OCI-LY7 (cell line): ENCODE measurements around the gene CHPT1.

Source experiments
- EZH2phosphoT487 ChIP-seq: fragments of 200-600 bp; sonication (generic); IDR thresholded peaks from 2 replicates; pipeline ENCODE4 v1.6.1; 2018; ENCODE audit warnings: low read depth, borderline replicate concordance, mild to moderate bottlenecking, mixed run types, antibody characterized with exemption, low read length, moderate library complexity, mixed read lengths
- TF ChIP-seq, protein P1 (sequence below): fragments of 200-600 bp; sonication (generic); conservative IDR thresholded peaks from 2 replicates; pipeline ENCODE4 v1.5.1; 2014; ENCODE audit warnings: mild to moderate bottlenecking, antibody characterized with exemption, low read length, moderate library complexity, mixed read lengths

DNA sequence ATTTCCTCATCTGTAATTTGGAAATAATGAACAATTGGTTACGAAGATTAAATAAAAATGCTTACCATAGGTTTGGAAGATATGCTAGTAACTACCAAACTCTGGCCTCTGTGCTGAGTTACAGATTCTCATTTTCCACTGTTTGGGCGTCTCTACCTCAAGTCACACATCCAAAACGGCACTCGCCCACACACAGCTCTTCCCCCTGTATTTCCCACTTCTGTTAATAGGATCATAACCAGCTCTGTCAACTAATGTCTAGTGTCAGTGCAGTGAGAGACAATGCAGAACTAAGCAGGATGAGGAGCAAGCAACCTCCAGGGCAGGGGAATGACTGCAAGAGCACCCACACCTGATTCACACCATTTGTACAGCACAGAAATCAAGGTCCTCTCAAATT is 52.7 kb downstream of the CHPT1 start:
- TF ChIP-seq, protein P1, sequence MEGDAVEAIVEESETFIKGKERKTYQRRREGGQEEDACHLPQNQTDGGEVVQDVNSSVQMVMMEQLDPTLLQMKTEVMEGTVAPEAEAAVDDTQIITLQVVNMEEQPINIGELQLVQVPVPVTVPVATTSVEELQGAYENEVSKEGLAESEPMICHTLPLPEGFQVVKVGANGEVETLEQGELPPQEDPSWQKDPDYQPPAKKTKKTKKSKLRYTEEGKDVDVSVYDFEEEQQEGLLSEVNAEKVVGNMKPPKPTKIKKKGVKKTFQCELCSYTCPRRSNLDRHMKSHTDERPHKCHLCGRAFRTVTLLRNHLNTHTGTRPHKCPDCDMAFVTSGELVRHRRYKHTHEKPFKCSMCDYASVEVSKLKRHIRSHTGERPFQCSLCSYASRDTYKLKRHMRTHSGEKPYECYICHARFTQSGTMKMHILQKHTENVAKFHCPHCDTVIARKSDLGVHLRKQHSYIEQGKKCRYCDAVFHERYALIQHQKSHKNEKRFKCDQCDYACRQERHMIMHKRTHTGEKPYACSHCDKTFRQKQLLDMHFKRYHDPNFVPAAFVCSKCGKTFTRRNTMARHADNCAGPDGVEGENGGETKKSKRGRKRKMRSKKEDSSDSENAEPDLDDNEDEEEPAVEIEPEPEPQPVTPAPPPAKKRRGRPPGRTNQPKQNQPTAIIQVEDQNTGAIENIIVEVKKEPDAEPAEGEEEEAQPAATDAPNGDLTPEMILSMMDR: no peak
- no peak for TF ChIP-seq EZH2phosphoT487
